GM18517 (cell line): ENCODE data around the gene DNAJB14.

Experiments
- ATAC-seq: cut with Tn5 transposase; IDR thresholded peaks from one replicate; pipeline ENCODE4 v1.9.1; 2021; ENCODE audit warnings: mild to moderate bottlenecking, moderate library complexity; ENCODE audit not compliant: unreplicated experiment

DNAJB14 gene

GRCh38 chr4:99945718-99946355 lies 581 bp downstream of the DNAJB14 start:
- ATAC-seq = peak; percentile 0

GRCh38 chr4:99943904-99944437 lies 2.4 kb downstream of the DNAJB14 start:
- ATAC-seq = no peak

GRCh38 chr4:99938243-99938753 lies 8.1 kb downstream of the DNAJB14 start:
- no peak for ATAC-seq

GRCh38 chr4:99934891-99935290 lies 11.5 kb downstream of the DNAJB14 start:
- no peak for ATAC-seq

DNA sequence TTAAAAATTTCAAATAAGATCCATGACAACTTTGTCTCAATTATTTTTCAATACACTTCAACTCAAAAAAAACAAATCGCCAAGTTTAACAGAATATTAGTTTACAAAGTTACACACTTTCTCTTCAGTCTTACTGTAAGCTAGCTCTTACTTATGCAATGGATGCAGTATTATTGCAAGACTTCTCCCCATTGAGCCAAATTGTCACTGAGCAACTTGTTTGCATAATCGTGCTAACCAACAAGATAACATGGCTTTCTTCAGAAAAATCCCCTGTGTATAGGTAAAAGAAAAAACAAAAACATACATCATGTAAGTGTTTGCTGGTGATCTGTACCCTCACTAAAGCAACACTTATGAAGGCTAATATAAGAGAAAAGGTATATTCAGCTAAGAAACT lies 18.9 kb downstream of the DNAJB14 start:
- no peak for ATAC-seq

- ATAC-seq = no peak
Measured at GRCh38 chr4:99921174-99921573, 25.2 kb downstream of the DNAJB14 start.

- ATAC-seq = no peak
Measured at GRCh38 chr4:99918656-99919055, 27.8 kb downstream of the DNAJB14 start.

- ATAC-seq = no peak
Measured at GRCh38 chr4:99917575-99917974, 28.8 kb downstream of the DNAJB14 start.

DNA sequence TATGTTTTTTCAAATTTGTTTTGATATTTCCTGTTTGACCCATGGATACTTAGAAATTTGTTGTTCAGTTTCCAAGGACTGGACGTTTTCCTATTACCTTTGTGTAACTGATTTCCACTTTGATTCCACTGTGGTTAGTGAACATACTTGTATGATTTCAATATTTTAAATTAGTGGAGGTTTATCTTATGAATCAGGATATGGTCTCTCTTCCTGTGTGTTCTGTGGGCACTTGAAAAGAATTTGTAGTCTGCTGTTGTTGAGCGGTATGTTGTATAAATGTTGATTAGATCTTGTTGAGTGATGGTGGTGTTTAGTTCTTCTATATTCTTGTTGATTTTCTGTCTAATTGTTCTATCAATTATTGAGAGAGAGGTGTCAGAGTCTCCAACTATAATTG lies 31.0 kb downstream of the DNAJB14 start:
- no peak for ATAC-seq

DNA sequence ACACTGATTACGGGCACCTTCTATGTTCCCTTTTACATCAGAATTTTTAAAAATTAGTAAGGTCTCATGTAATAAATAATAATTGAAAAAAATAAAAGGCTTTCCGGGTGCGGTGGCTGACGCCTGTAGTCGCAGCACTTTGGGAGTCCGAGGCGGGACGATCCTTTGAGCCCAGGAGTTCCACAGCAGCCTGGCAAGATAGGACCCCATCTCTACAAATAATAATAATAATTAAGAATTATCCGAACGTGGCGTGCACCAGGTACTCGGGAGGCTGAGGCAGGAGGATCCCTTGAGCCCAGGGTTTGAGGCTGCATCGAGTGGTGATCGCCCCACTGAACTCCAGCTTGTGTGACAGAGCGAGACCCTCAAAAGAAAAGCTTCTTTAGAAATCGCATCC lies 51.4 kb downstream of the DNAJB14 start:
- ATAC-seq = no peak

GRCh38 chr4:99894161-99894997 lies 52.0 kb downstream of the DNAJB14 start, which contains the start of gene LAMTOR3:
Gene LAMTOR3, minus strand, starts transcription at chr4:99894427. Its CDS starts 464 bp downstream, at chr4:99893963.
- peak; percentile 99 for ATAC-seq

GRCh38 chr4:99893839-99894160 lies 52.6 kb downstream of the DNAJB14 start:
- no peak for ATAC-seq

GRCh38 chr4:99893029-99893428 lies 53.4 kb downstream of the DNAJB14 start:
- no peak for ATAC-seq

DNA sequence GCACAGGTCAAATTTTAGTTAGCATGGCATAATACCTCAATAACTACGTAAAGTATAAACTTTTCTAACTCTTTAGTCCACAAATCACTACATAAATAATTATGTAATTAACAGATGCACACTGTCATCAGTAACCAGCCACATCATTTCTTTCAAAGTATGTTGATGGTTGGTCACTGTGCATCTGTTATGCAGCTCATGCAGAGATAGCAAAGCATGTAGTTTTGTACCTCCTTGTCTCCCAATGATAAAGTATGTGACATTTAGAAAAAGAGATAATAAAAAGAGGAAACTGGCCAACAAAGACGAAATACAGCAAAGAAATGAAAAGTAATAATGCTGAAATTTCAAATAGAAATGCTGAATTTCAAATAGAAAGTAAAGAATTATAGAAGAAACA lies 55.1 kb downstream of the DNAJB14 start:
- ATAC-seq = no peak

- no peak for ATAC-seq
Measured at GRCh38 chr4:99887837-99888236, 58.6 kb downstream of the DNAJB14 start.

DNA sequence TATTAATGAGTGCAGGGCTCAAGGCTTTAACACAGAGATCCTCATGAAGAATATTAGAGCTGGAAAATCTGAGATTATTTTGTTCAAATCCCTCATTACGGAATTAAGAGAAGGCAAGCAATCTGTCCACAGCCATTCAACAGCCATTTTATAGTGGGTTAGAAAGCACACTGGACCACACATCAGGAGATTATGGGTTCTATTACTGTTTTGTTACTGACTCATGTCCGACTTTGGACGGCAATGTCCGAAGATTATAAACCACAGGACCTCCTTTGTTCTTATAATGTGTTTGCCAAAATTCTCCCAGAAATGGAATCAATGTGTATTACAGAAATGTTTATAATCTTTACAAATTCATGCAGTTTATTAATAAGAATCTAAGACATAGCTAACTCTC lies 60.3 kb downstream of the DNAJB14 start:
- no peak for ATAC-seq

GRCh38 chr4:99885687-99886086 lies 60.7 kb downstream of the DNAJB14 start:
- ATAC-seq = no peak

DNA sequence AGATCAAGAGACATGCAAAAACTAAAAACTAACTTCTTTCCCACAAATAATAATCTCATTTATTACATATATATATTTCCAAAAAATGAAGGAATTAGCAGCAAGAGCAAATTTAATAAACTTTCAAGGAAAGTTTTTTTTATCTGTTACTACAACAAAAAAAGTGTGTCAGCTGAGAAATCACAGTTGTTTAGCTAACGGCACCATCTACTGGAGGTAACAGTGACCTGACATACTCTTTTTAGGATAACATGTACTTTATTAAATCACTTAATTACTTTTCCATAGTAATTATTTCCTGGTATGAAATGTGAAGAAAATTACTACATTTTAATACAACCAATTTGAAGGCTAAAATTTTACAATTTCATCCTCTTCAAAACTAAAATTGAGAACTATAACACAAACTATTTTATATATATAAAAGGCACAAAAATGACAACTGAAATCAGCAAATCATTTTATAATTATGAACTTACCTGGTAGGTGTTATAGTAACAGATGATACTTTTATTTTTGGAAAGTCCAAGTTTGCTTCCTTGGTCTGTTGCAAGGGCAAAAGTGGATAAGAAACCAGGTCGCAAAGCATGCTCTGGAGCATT lies 61.3 kb downstream of the DNAJB14 start:
- peak; percentile 55 for ATAC-seq

- no peak for ATAC-seq
Measured at GRCh38 chr4:99879458-99879857, 67.0 kb downstream of the DNAJB14 start.

DNA sequence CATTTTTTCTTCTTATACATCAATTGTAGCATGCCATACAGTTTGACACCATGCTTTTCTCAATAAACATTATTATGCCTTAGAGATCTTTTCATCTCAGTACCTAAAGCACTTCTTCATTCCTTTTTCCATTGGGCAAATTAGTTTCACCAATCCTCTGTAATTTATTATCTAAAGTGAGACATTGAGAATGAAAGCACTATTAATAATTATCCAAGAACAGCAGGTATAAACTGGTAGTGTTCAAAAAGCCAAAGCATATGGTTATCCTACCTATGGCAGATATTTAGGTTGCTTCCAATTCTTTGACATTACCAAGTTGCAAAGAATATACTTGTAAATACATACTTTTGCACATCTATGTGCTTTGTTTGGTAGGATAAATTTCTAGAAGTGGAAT lies 67.8 kb downstream of the DNAJB14 start:
- ATAC-seq = no peak

GRCh38 chr4:99876946-99877345 lies 69.5 kb downstream of the DNAJB14 start:
- ATAC-seq = no peak

DNA sequence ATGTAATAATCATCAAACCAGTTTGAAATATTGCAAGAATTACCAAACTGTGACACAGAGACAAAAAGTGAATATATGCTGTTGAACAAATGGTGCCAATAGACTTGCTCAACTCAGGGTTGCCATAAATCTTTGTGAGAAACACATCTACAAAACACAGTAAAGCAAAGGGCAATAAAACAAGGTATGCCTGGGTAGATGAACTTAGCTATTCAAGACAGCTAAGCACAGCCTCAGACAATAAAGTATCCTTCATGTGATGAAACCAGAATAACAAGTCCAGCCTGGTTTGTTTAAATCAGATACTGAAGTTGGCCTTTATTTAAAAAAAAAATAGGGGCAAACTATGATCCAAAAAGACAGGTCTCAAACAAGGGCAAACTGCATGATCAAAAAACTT lies 71.3 kb downstream of the DNAJB14 start:
- no peak for ATAC-seq
